Skeletal muscle tissue (tissue), 4 donors: ENCODE results near the gene GLTP. TPM values are rescaled to one million over a fixed set of nuclear protein-coding genes. Genes with fewer than 3 reads are reported as not detected.

Source experiments
- H3K27ac ChIP-seq: one replicate; pipeline ENCODE4 v1.7.0; 2013; ENCODE audit warnings: mild to moderate bottlenecking, low read depth, low read length, inconsistent platforms
- H3K27me3 ChIP-seq, 3 donors: one replicate each; pipeline ENCODE4 v1.7.0; 2013; ENCODE audit warnings: low read length in 3 of 3; ENCODE audit not compliant: control insufficient read depth in 3 of 3, insufficient read depth in 3 of 3
- H3K36me3 ChIP-seq, 3 donors: one replicate each; pipeline ENCODE4 v1.7.0; 2013; ENCODE audit warnings: low read length in 3 of 3; ENCODE audit not compliant: control insufficient read depth in 3 of 3, insufficient read depth in 3 of 3
- H3K4me1 ChIP-seq, 3 donors: one replicate each; pipeline ENCODE4 v1.7.0; 2013; ENCODE audit warnings: low read length in 3 of 3, mild to moderate bottlenecking in 3 of 3; ENCODE audit not compliant: control insufficient read depth in 3 of 3, insufficient read depth in 3 of 3
- H3K4me3 ChIP-seq, 3 donors: one replicate each; pipeline ENCODE4 v1.7.0; 2013; ENCODE audit warnings: low read length in 3 of 3
- H3K9ac ChIP-seq, 3 donors: one replicate each; pipeline ENCODE4 v1.7.0; 2013; ENCODE audit warnings: low read length in 3 of 3, mild to moderate bottlenecking in 3 of 3, moderate library complexity in 2 of 3, low read depth in 1 of 3
- H3K9me3 ChIP-seq, 3 donors: one replicate each; pipeline ENCODE4 v1.7.0; 2013; ENCODE audit warnings: low read length in 3 of 3; ENCODE audit not compliant: control insufficient read depth in 3 of 3
- total RNA-seq: library from RNA; depleted of rRNA; stranded (reverse); fragments of >200 nt; gene quantifications from one replicate; pipeline ENCODE4 v1.2.3, GENCODE V29; 2014
- donor health status: Osteomylitis.

GLTP gene
- total RNA-seq, 1 donor from 2014 or later: 18.3 TPM

- H3K4me1 ChIP-seq: peaks cover 4 to 10% (median 9%) of the 10 kb centered on the region in 3 donors
- H3K9me3 ChIP-seq: no peaks in the 10 kb centered on the region
- no peak overlapping the region for H3K27ac ChIP-seq
- no peaks in the 10 kb centered on the region for H3K36me3 ChIP-seq
- peaks cover 15 to 34% (median 21%) of the 10 kb centered on the region in 3 donors for H3K27me3 ChIP-seq
- no peak overlapping the region for H3K4me3 ChIP-seq
- no peak overlapping the region for H3K9ac ChIP-seq
Observed at GRCh38 chr12:109818253-109818652, 62.1 kb downstream of the GLTP start.

GRCh38 chr12:109817627-109818231 is 62.6 kb downstream of the GLTP start:
- no peaks in the 10 kb centered on the region for H3K36me3 ChIP-seq
- no peak overlapping the region for H3K9ac ChIP-seq
- H3K27ac ChIP-seq: no peak overlapping the region
- H3K4me3 ChIP-seq: no peak overlapping the region
- peaks cover 15 to 34% (median 21%) of the 10 kb centered on the region in 3 donors for H3K27me3 ChIP-seq
- H3K4me1 ChIP-seq: peaks cover 3 to 5% (median 5%) of the 10 kb centered on the region in 3 donors
- H3K9me3 ChIP-seq: no peaks in the 10 kb centered on the region

GRCh38 chr12:109816870-109817269 is 63.5 kb downstream of the GLTP start:
- Histone ChIP-seq H3K27ac (no peak overlapping the region), H3K36me3 (no peaks in the 10 kb centered on the region), H3K4me1 (no peaks in the 10 kb centered on the region), H3K4me3 (no peak overlapping the region), H3K9ac (no peak overlapping the region), H3K27me3 (peaks cover 15 to 34% (median 21%) of the 10 kb centered on the region in 3 donors), H3K9me3 (no peaks in the 10 kb centered on the region)

GRCh38 chr12:109815757-109816617 is 64.4 kb downstream of the GLTP start:
- Histone ChIP-seq H3K27me3 (peaks cover 13 to 34% (median 21%) of the 10 kb centered on the region in 3 donors), H3K27ac (no peak overlapping the region), H3K4me1 (no peaks in the 10 kb centered on the region), H3K36me3 (no peaks in the 10 kb centered on the region), H3K9me3 (no peaks in the 10 kb centered on the region), H3K4me3 (no peak overlapping the region), H3K9ac (no peak overlapping the region)

- Histone ChIP-seq H3K36me3 (no peaks in the 10 kb centered on the region), H3K9me3 (no peaks in the 10 kb centered on the region), H3K4me3 (no peak overlapping the region), H3K27me3 (peaks cover 12 to 34% (median 21%) of the 10 kb centered on the region in 3 donors), H3K4me1 (no peaks in the 10 kb centered on the region), H3K27ac (no peak overlapping the region), H3K9ac (no peak overlapping the region)
Observed at GRCh38 chr12:109815225-109815624, 65.1 kb downstream of the GLTP start.

GRCh38 chr12:109814600-109815150 is 65.7 kb downstream of the GLTP start:
- no peaks in the 10 kb centered on the region for H3K36me3 ChIP-seq
- no peak overlapping the region for H3K27ac ChIP-seq
- H3K4me1 ChIP-seq: no peaks in the 10 kb centered on the region
- H3K9ac ChIP-seq: no peak overlapping the region
- no peak overlapping the region for H3K4me3 ChIP-seq
- no peaks in the 10 kb centered on the region for H3K9me3 ChIP-seq
- H3K27me3 ChIP-seq: peaks cover 12 to 32% (median 21%) of the 10 kb centered on the region in 3 donors

GRCh38 chr12:109813810-109814416 is 66.4 kb downstream of the GLTP start:
- Histone ChIP-seq H3K4me1 (no peaks in the 10 kb centered on the region), H3K27me3 (peaks cover 7 to 31% (median 15%) of the 10 kb centered on the region in 3 donors), H3K36me3 (no peaks in the 10 kb centered on the region), H3K9ac (no peak overlapping the region), H3K27ac (no peak overlapping the region), H3K4me3 (no peak overlapping the region), H3K9me3 (no peaks in the 10 kb centered on the region)

GRCh38 chr12:109811624-109811995 is 68.7 kb downstream of the GLTP start:
- Histone ChIP-seq H3K4me1 (no peaks in the 10 kb centered on the region), H3K9me3 (no peaks in the 10 kb centered on the region), H3K27me3 (peaks cover 0 to 13% (median 4%) of the 10 kb centered on the region in 3 donors), H3K4me3 (no peak overlapping the region), H3K27ac (no peak overlapping the region), H3K9ac (no peak overlapping the region), H3K36me3 (no peaks in the 10 kb centered on the region)

- Histone ChIP-seq H3K4me1 (no peaks in the 10 kb centered on the region), H3K27ac (no peak overlapping the region), H3K9ac (no peak overlapping the region), H3K4me3 (no peak overlapping the region), H3K9me3 (no peaks in the 10 kb centered on the region), H3K27me3 (peaks cover 0 to 13% (median 4%) of the 10 kb centered on the region in 3 donors), H3K36me3 (no peaks in the 10 kb centered on the region)
Observed at GRCh38 chr12:109810954-109811623, 69.3 kb downstream of the GLTP start.
